HepG2 (cell line): ENCODE measurements around the gene PIGO. TPM values are rescaled to one million over a fixed set of nuclear protein-coding genes. Genes with fewer than 3 reads are reported as not detected.
A peak's percentile ranks its signal among the peaks of the same experiment; 100 is the strongest.

Source experiments
- ATAC-seq: fragments of 200-7000 bp; cut with Tn5 transposase; 3 replicates; pipeline ENCODE4 v1.9.1; 2020; ENCODE audit warnings: mild to moderate bottlenecking, moderate library complexity
- BruUV-seq: library from RNA; stranded (reverse); fragments of 400-500 nt; replicated peaks from 2 replicates; lab custom pipeline; 2021; lab: Mats Ljungman, UMichigan
- CTCF ChIA-PET: fragments of 300-600 bp; formaldehyde crosslinking; extraction: SDS; loops from one replicate; lab custom pipeline; 2021; ENCODE audit warnings: low total read pairs, inconsistent platforms, low intra/inter-chr PET ratio; lab: Yijun Ruan, JAX
- POLR2A ChIA-PET: fragments of 350-600 bp; sonication (Branson Sonifier 250); formaldehyde crosslinking; loops from one replicate; lab custom pipeline; 2020; ENCODE audit warnings: antibody characterized with exemption, inconsistent platforms; lab: Yijun Ruan, JAX
- DNase-seq: peaks from one replicate; pipeline ENCODE4 v3.0.0-alpha.2; 2015; ENCODE audit warnings: low spot score
- FAIRE-seq: peaks from 3 replicates; lab custom pipeline; 2011; peaks lifted over from hg19 to GRCh38; lab: Jason Lieb, UNC
- H2AFZ ChIP-seq: one replicate; pipeline ENCODE4 v1.6.1; 2011; ENCODE audit warnings: low read length, inconsistent platforms
- H3K27ac ChIP-seq: fragments of 300-600 bp; 3 replicates; pipeline ENCODE4 v1.8.0; 2011; ENCODE audit warnings: mixed run types, mild to moderate bottlenecking, mixed read lengths, low read length, inconsistent platforms; ENCODE audit not compliant: insufficient read depth; ENCODE audit errors: extremely low read length
- H3K27me3 ChIP-seq, 2 experiments: fragments of 200-600 bp in 1 of 2; 2 replicates in 1 of 2; 3 replicates in 1 of 2; pipeline versions ENCODE4 v1.6.0 to v1.8.0; 2011; ENCODE audit warnings: low read length in 2 of 2, mild to moderate bottlenecking in 2 of 2, moderate library complexity in 2 of 2, inconsistent platforms in 1 of 2; ENCODE audit not compliant: insufficient read depth in 2 of 2, control insufficient read depth in 1 of 2
- H3K36me3 ChIP-seq, 2 experiments: fragments of 200-600 bp in 1 of 2; replicated peaks in 1 of 2; 2 replicates in 1 of 2; 3 replicates in 1 of 2; pipeline versions ENCODE4 v1.5.1 to v1.8.0; 2011; ENCODE audit warnings: low read length in 2 of 2, inconsistent platforms in 1 of 2; ENCODE audit not compliant: insufficient read depth in 2 of 2, control insufficient read depth in 1 of 2
- H3K4me1 ChIP-seq: 2 replicates; pipeline ENCODE4 v1.5.1; 2012; ENCODE audit warnings: low read length, inconsistent platforms; ENCODE audit not compliant: insufficient read depth
- H3K4me2 ChIP-seq: 2 replicates; pipeline ENCODE4 v1.6.0; 2011; ENCODE audit warnings: low read depth, low read length, inconsistent platforms
- H3K4me3 ChIP-seq, 3 experiments: fragments of 200-600 bp in 1 of 3; sonication (generic), shearing (Covaris generic) in 1 of 3; replicated peaks in 1 of 3; 2 replicates each; pipeline ENCODE4 v1.5.1; 2011 to 2016; ENCODE audit warnings: low read length in 3 of 3, inconsistent platforms in 2 of 3, low read depth in 2 of 3, mild to moderate bottlenecking in 2 of 3, control low read depth in 1 of 3, mixed read lengths in 1 of 3; ENCODE audit not compliant: insufficient read depth in 1 of 3
- H3K79me2 ChIP-seq: one replicate; pipeline ENCODE4 v1.6.1; 2011; ENCODE audit warnings: low read length, inconsistent platforms; ENCODE audit not compliant: insufficient read depth
- H3K9ac ChIP-seq: 2 replicates; pipeline ENCODE4 v1.6.0; 2011; ENCODE audit warnings: mild to moderate bottlenecking, low read depth, low read length, inconsistent platforms; ENCODE audit not compliant: insufficient read depth
- H3K9me3 ChIP-seq: 2 replicates; pipeline ENCODE4 v1.5.1; 2012; ENCODE audit warnings: mild to moderate bottlenecking, low read length
- H4K20me1 ChIP-seq: 2 replicates; pipeline ENCODE4 v1.6.0; 2011; ENCODE audit warnings: inconsistent platforms, mild to moderate bottlenecking, low read length, moderate library complexity; ENCODE audit not compliant: insufficient read depth
- BRCA1 ChIP-seq: sonication (generic); formaldehyde crosslinking; IDR thresholded peaks from 2 replicates; pipeline ENCODE4 v1.4.0; 2020; ENCODE audit warnings: missing genetic modification reagents
- ELF3 ChIP-seq: IDR thresholded peaks from 2 replicates; pipeline ENCODE4 v1.6.1; 2016; ENCODE audit warnings: missing genetic modification reagents, missing compliant biosample characterization
- GABPA ChIP-seq, 2 experiments: IDR thresholded peaks; 2 replicates each; pipeline ENCODE4 v1.6.1; 2011 to 2016; ENCODE audit warnings: low read depth in 2 of 2, low read length in 1 of 2, missing biosample characterization in 1 of 2, missing genetic modification characterization in 1 of 2
- GRHL1 ChIP-seq: sonication (generic); formaldehyde crosslinking; conservative IDR thresholded peaks from 2 replicates; pipeline ENCODE4 v1.8.0; 2022; ENCODE audit warnings: missing genetic modification reagents
- HIC2 ChIP-seq: sonication (generic); formaldehyde crosslinking; IDR thresholded peaks from 2 replicates; pipeline ENCODE4 v1.9.0; 2022; ENCODE audit warnings: low read depth, missing genetic modification reagents
- LCORL ChIP-seq, 2 experiments: fragments of 450-650 bp in 1 of 2; sonication (generic) in 1 of 2; formaldehyde crosslinking in 1 of 2; IDR thresholded peaks; 2 replicates each; pipeline versions ENCODE4 v1.5.0 to v1.6.1; 2017 to 2020; ENCODE audit warnings: antibody characterized with exemption in 1 of 2, missing genetic modification reagents in 1 of 2
- NR2F6 ChIP-seq, 2 experiments: IDR thresholded peaks; 2 replicates each; pipeline ENCODE4 v1.6.1; 2016; ENCODE audit warnings: antibody characterized with exemption in 1 of 2, mild to moderate bottlenecking in 1 of 2
- ZNF264 ChIP-seq: sonication (generic); formaldehyde crosslinking; IDR thresholded peaks from 2 replicates; pipeline ENCODE4 v1.4.0; 2020; ENCODE audit warnings: missing genetic modification reagents
- ZNF687 ChIP-seq: sonication (generic); formaldehyde crosslinking; IDR thresholded peaks from 2 replicates; pipeline ENCODE4 v1.5.1; 2020; ENCODE audit warnings: mild to moderate bottlenecking, missing genetic modification reagents, moderate library complexity
- ZNF740 ChIP-seq: sonication (generic); formaldehyde crosslinking; IDR thresholded peaks from 2 replicates; pipeline ENCODE4 v1.4.0; 2020; ENCODE audit warnings: missing genetic modification reagents
- ZSCAN31 ChIP-seq: sonication (generic); formaldehyde crosslinking; IDR thresholded peaks from 2 replicates; pipeline ENCODE4 v1.5.0; 2020; ENCODE audit warnings: low read depth, mild to moderate bottlenecking, missing genetic modification reagents
- WGBS: methylation state at CpG from one replicate; pipeline ENCODE4 v1.1.6; 2017; ENCODE audit warnings: low lambda C conversion rate; 5-methylcytosine and 5-hydroxymethylcytosine counted together
- in situ Hi-C: cut with HindIII; loops from 2 replicates; pipeline ENCODE4 v1.10.0; 2017; ENCODE audit warnings: low pct_unique_long_range_greater_than_20kb; ENCODE audit not compliant: extremely low pct_ligation_motif_present
- intact Hi-C: fragments of 100-400 bp; cut with micrococcal nuclease; formaldehyde crosslinking; loops from one replicate; pipeline ENCODE4 v1.10.0; 2022; ENCODE audit not compliant: unreplicated experiment
- polyA plus RNA-seq, 8 experiments: library from polyadenylated mRNA; depleted of rRNA in 3 of 8; stranded (reverse) in 7 of 8; unstranded in 1 of 8; fragments of >200 nt; fragmentation: Illumina TruSeq in 4 of 8; extraction: Trizol in 4 of 8; gene quantifications; 2 replicates each; pipeline versions ENCODE4 v1.2.1 to v1.2.3, GENCODE V29; 2011 to 2016; ENCODE audit warnings: low read depth in 4 of 8, missing spikeins in 1 of 8, mixed read lengths in 1 of 8; ENCODE audit not compliant: insufficient read depth in 1 of 8
- total RNA-seq, 5 experiments: library from RNA; depleted of rRNA; stranded (reverse); fragments of >200 nt; fragmentation: Illumina TruSeq; extraction: Trizol; gene quantifications; 2 replicates each; pipeline ENCODE4 v1.2.3, GENCODE V29; 2016; ENCODE audit warnings: low read depth in 1 of 5

PIGO gene
- total and polyA plus RNA-seq, 2 of the 13 experiments (the other 11 are each of a cell fraction or from before 2014, with no cell fraction given), result 20.5 to 26.2 TPM

- ATAC-seq (0 out of 3 replicates have a peak, but pooled peaks have one; percentile 5), DNase-seq (no peak), FAIRE-seq (no peak)
- BruUV-seq, result no TSS peak
- Histone ChIP-seq H3K27ac (peak overlapping the region; percentile 56), H3K36me3 (no peaks in the 10 kb centered on the region), H3K4me3 (peak overlapping the region; percentile 78 to 96 (median 79)), H3K4me1 (peaks cover 44% of the 10 kb centered on the region), H2AFZ (peak overlapping the region; percentile 48), H3K9me3 (no peaks in the 10 kb centered on the region), H3K4me2 (peak overlapping the region; percentile 100), H3K27me3 (no peaks in the 10 kb centered on the region; a peak in 1 of 5 replicates), H4K20me1 (no peaks in the 10 kb centered on the region), H3K79me2 (no peaks in the 10 kb centered on the region), H3K9ac (peak overlapping the region; percentile 62)
- in situ Hi-C loops (loop anchor here (5.0 to 10.0 kb wide), 3 partner anchors 142 to 540 kb away; partner anchors contain the start of genes CCDC107, RMRP and SIT1), intact Hi-C loops (loop anchor here (1.0 to 5.0 kb wide), 2 partner anchors 47 to 347 kb away; partner anchors contain the start of gene UNC13B)
- ChIA-PET CTCF (interaction anchor here (2.9 kb wide), 1 partner anchor 144 kb away, joined by 40 read pairs; no protein-coding TSS in a partner anchor), POLR2A (interaction anchor here (0.8 to 2.9 kb wide), 11 partner anchors 12 to 308 kb away, joined by 3 to 34 read pairs (median 6); partner anchors contain the start of genes FANCG, PIGO, STOML2 and UNC13B)
- 5% methylated on average over 11 of the region's 12 CpGs for WGBS
- no peak for TF ChIP-seq LCORL (IDR thresholded peaks at IDR 0.05)
- peak; percentile 46 for TF ChIP-seq LCORL (CRISPR knock-in tag; IDR thresholded peaks at IDR 0.05)
- TF ChIP-seq ZSCAN31 (CRISPR knock-in tag), result 0 out of 2 replicates have a peak, but pooled peaks have one; percentile 5
- no peak for TF ChIP-seq NR2F6 (IDR thresholded peaks at IDR 0.05)
- TF ChIP-seq NR2F6 (CRISPR knock-in tag; IDR thresholded peaks at IDR 0.05), result 0 out of 2 replicates have a peak, but pooled peaks have one; percentile 14
- no peak for TF ChIP-seq ZNF740 (CRISPR knock-in tag)
- TF ChIP-seq GABPA (IDR thresholded peaks at IDR 0.05; ENCODE audit: low read depth, low read length), result 0 out of 2 replicates have a peak, but pooled peaks have one; percentile 6
- TF ChIP-seq GABPA (CRISPR knock-in tag; IDR thresholded peaks at IDR 0.05; ENCODE audit: low read depth), result no peak
- TF ChIP-seq GRHL1 (CRISPR knock-in tag), result no peak
- TF ChIP-seq ZNF264 (CRISPR knock-in tag), result no peak
- no peak for TF ChIP-seq BRCA1 (CRISPR knock-in tag)
- peak; percentile 38; the same call in 1 of the 2 replicates for TF ChIP-seq HIC2 (CRISPR knock-in tag)
- TF ChIP-seq ZNF687, result peak; percentile 28; the same call in 1 of the 2 replicates
- peak; percentile 14; the same call in 1 of the 2 replicates for TF ChIP-seq ELF3 (CRISPR knock-in tag)
Observed at GRCh38 chr9:35114840-35115628, 18.6 kb upstream of the PIGO start.
